CD8-positive, alpha-beta memory T cell (primary cell): ENCODE data around the gene TES. TPM values are rescaled to one million over a fixed set of nuclear protein-coding genes. Genes with fewer than 3 reads are reported as not detected.

Experiments
- CTCF ChIA-PET: fragments of 350-600 bp; sonication (Branson Sonifier 250); formaldehyde crosslinking; loops from one replicate; lab custom pipeline; 2021; ENCODE audit warnings: antibody characterized with exemption; lab: Charles Lee
- POLR2A ChIA-PET: fragments of 350-600 bp; sonication (Branson Sonifier 250); formaldehyde crosslinking; loops from one replicate; lab custom pipeline; 2021; ENCODE audit warnings: antibody characterized with exemption; lab: Charles Lee
- DNase-seq, 5 donors: peaks; one replicate each; pipeline versions ENCODE4 v3.0.0 to v3.0.0-alpha.2; 2020 to 2022; ENCODE audit warnings: mixed read lengths in 1 of 5
- H3K27ac ChIP-seq: one replicate; pipeline ENCODE4 v1.7.0; 2013; ENCODE audit warnings: low read depth, mild to moderate bottlenecking, low read length, moderate library complexity
- H3K27me3 ChIP-seq: 2 replicates; pipeline ENCODE4 v1.7.0; 2013; ENCODE audit warnings: low read length, mild to moderate bottlenecking; ENCODE audit not compliant: insufficient read depth, poor library complexity, severe bottlenecking
- H3K36me3 ChIP-seq: 2 replicates; pipeline ENCODE4 v1.7.0; 2013; ENCODE audit warnings: mild to moderate bottlenecking, low read length, moderate library complexity; ENCODE audit not compliant: insufficient read depth
- H3K4me1 ChIP-seq: 2 replicates; pipeline ENCODE4 v1.7.0; 2013; ENCODE audit warnings: mild to moderate bottlenecking, low read length, moderate library complexity; ENCODE audit not compliant: insufficient read depth
- H3K4me3 ChIP-seq: 2 replicates; pipeline ENCODE4 v1.7.0; 2013; ENCODE audit warnings: mild to moderate bottlenecking, low read length
- H3K9me3 ChIP-seq: 2 replicates; pipeline ENCODE4 v1.7.0; 2013; ENCODE audit warnings: mild to moderate bottlenecking, low read length
- H3K27ac Mint-ChIP-seq, 8 donors: one replicate each; pipeline ENCODE4 v1.8.0; 2020 to 2021; ENCODE audit warnings: mixed read lengths in 8 of 8, mild to moderate bottlenecking in 6 of 8, inconsistent platforms in 3 of 8, moderate library complexity in 3 of 8
- H3K27me3 Mint-ChIP-seq, 2 donors: one replicate each; pipeline ENCODE4 v1.8.0; 2020 to 2021; ENCODE audit warnings: mixed read lengths in 2 of 2, mild to moderate bottlenecking in 1 of 2, moderate library complexity in 1 of 2
- H3K36me3 Mint-ChIP-seq, 3 donors: one replicate each; pipeline ENCODE4 v1.8.0; 2020 to 2021; ENCODE audit warnings: mixed read lengths in 3 of 3, inconsistent platforms in 1 of 3, mild to moderate bottlenecking in 1 of 3
- H3K4me1 Mint-ChIP-seq, 3 donors: one replicate each; pipeline ENCODE4 v1.8.0; 2020 to 2021; ENCODE audit warnings: mixed read lengths in 3 of 3, inconsistent platforms in 1 of 3, mild to moderate bottlenecking in 1 of 3
- H3K4me3 Mint-ChIP-seq, 7 donors: one replicate each; pipeline ENCODE4 v1.8.0; 2020 to 2021; ENCODE audit warnings: mixed read lengths in 7 of 7, mild to moderate bottlenecking in 6 of 7, moderate library complexity in 4 of 7, inconsistent platforms in 2 of 7
- H3K9me3 Mint-ChIP-seq, 5 donors: one replicate each; pipeline ENCODE4 v1.8.0; 2020 to 2022; ENCODE audit warnings: mixed read lengths in 5 of 5, mild to moderate bottlenecking in 3 of 5, moderate library complexity in 2 of 5, inconsistent platforms in 1 of 5
- polyA plus RNA-seq: library from polyadenylated mRNA; unstranded; fragments of 300-500 nt; fragmentation: Illumina TruSeq; gene quantifications from one replicate; pipeline ENCODE4 v1.2.3, GENCODE V29; 2021
- total RNA-seq, 2 experiments: library from RNA; stranded (reverse); gene quantifications; one replicate each; pipeline ENCODE4 v1.2.3, GENCODE V29; 2021

Gene TES
- total and polyA plus RNA-seq, 3 experiments from 2014 or later = 58.4 to 193 (median 59.0) TPM

DNA sequence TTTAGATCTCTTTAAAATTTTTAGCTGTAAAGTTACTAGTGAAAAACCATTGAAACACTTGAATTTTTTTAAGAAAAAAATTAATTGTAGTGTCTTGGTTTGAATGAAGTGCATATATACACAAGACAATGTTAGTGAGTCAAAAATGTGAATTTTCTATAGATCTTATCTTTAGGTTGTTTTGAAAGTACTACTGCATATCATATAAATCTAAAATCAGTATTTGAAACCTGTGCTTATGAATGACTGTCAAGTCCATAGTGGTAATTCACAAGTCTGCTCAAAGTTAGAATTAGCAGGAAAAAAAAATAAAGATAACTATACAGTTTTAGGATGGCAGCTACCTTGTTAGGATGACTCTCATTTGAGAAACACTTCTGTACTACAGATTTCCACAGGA lies 25.0 kb downstream of the TES start:
- Histone ChIP-seq H3K27me3 (no peaks in the 10 kb centered on the region), H3K4me1 (peaks cover 51% of the 10 kb centered on the region), H3K27ac (no peak overlapping the region), H3K9me3 (no peaks in the 10 kb centered on the region), H3K4me3 (no peak overlapping the region), H3K36me3 (peaks cover 4% of the 10 kb centered on the region)
- ChIA-PET CTCF (interaction anchor here (0.7 to 8.2 kb wide), 18 partner anchors 10 to 356 kb away, joined by 3 to 167 read pairs (median 7); partner anchors contain the start of gene TES), POLR2A (interaction anchor here (2.1 to 2.3 kb wide), 2 partner anchors 25 to 55 kb away, joined by 5 to 10 read pairs; partner anchors contain the start of gene TES)
- Mint-ChIP-seq H3K27ac (peak overlapping the region in 4 of 8 donors; percentile 48 to 95 (median 70)), H3K36me3 (peaks cover 0 to 45% (median 11%) of the 10 kb centered on the region in 3 donors), H3K4me3 (peak overlapping the region in 3 of 7 donors; percentile 16 to 57 (median 39)), H3K9me3 (no peaks in the 10 kb centered on the region), H3K4me1 (peaks cover 80 to 90% (median 87%) of the 10 kb centered on the region in 3 donors), H3K27me3 (no peaks in the 10 kb centered on the region)
- no peak for DNase-seq

DNA sequence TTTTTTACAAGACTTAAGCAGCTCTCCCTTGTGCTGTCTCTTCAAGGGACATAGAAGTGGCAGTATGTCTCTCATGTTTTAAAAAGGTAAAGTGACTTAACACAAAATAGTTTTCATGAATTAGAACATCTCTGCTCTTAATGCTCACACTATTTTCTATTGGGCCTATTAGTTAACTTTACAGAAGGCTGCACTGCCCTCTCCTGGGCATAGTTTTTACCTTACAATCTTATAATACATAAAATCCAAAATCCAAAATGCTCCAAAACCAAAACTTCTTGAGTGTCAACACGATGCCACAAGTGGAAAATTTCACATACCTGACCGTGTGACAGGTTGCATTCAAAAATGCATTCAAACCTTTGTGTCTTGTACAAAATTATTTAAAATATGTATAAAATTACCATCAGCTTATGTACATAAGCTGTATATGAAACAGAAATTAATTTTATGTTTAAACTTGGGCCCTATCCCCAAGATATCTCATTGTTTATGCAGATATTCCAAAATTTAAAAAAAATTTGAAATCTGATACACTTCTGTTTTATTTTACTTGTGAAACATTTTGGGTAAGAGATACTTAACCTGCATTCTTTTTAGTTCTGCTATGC lies 25.8 kb downstream of the TES start:
- Mint-ChIP-seq H3K36me3 (peaks cover 0 to 47% (median 11%) of the 10 kb centered on the region in 3 donors), H3K4me1 (peaks cover 80 to 90% (median 87%) of the 10 kb centered on the region in 3 donors), H3K27me3 (no peaks in the 10 kb centered on the region), H3K9me3 (no peaks in the 10 kb centered on the region), H3K27ac (peak overlapping the region in 5 of 8 donors; percentile 0 to 77 (median 25)), H3K4me3 (no peak overlapping the region)
- Histone ChIP-seq H3K36me3 (peaks cover 4% of the 10 kb centered on the region), H3K4me3 (no peak overlapping the region), H3K9me3 (no peaks in the 10 kb centered on the region), H3K27ac (no peak overlapping the region), H3K4me1 (peaks cover 43% of the 10 kb centered on the region), H3K27me3 (no peaks in the 10 kb centered on the region)
- CTCF ChIA-PET = interaction anchor here (0.7 to 8.2 kb wide), 20 partner anchors 11 to 355 kb away, joined by 3 to 167 read pairs (median 6); partner anchors contain the start of gene TES
- peak; percentile 36 to 67 (median 52) for DNase-seq
- POLR2A ChIA-PET = interaction anchor here (2.1 to 2.3 kb wide), 2 partner anchors 25 to 56 kb away, joined by 5 to 10 read pairs; partner anchors contain the start of gene TES

GRCh38 chr7:116239020-116239419 lies 28.7 kb downstream of the TES start:
- Mint-ChIP-seq H3K27ac (peak overlapping the region in 4 of 8 donors; percentile 8 to 93 (median 56)), H3K27me3 (no peaks in the 10 kb centered on the region), H3K4me1 (peaks cover 68 to 84% (median 82%) of the 10 kb centered on the region in 3 donors), H3K4me3 (no peak overlapping the region), H3K36me3 (peaks cover 0 to 66% (median 18%) of the 10 kb centered on the region in 3 donors), H3K9me3 (no peaks in the 10 kb centered on the region)
- Histone ChIP-seq H3K27me3 (no peaks in the 10 kb centered on the region), H3K4me3 (no peak overlapping the region), H3K36me3 (peaks cover 4% of the 10 kb centered on the region), H3K9me3 (no peaks in the 10 kb centered on the region), H3K4me1 (peaks cover 18% of the 10 kb centered on the region), H3K27ac (no peak overlapping the region)
- DNase-seq = no peak
- POLR2A ChIA-PET = no interaction called here
- CTCF ChIA-PET = interaction anchor here (0.7 to 8.2 kb wide), 2 partner anchors 60 to 287 kb away, joined by 3 to 167 read pairs; no protein-coding TSS in a partner anchor

DNA sequence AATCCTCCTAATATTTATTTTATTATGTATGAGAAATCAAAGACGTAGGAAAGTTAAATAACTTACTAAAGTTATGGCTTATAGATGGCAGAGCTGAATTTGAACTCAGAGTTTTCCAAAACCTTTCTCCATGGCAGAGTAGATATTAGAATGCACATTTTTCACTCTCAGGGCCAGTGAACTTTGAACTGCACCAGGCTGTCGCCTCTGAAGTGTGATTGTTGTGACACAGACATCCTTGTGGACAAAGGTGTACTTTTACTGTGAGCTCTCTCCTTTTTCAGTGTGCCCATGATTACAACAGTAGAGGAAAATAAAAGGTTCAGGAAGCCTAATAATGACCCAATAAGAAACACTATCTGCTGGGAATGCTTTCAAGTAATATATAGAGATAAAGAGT lies 29.1 kb downstream of the TES start:
- Histone ChIP-seq H3K9me3 (no peaks in the 10 kb centered on the region), H3K27me3 (no peaks in the 10 kb centered on the region), H3K4me1 (peaks cover 16% of the 10 kb centered on the region), H3K4me3 (no peak overlapping the region), H3K36me3 (peaks cover 4% of the 10 kb centered on the region), H3K27ac (no peak overlapping the region)
- no peak for DNase-seq
- Mint-ChIP-seq H3K4me1 (peaks cover 65 to 83% (median 78%) of the 10 kb centered on the region in 3 donors), H3K27ac (peak overlapping the region in 1 of 8 donors; percentile 51), H3K9me3 (no peaks in the 10 kb centered on the region), H3K27me3 (no peaks in the 10 kb centered on the region), H3K36me3 (peaks cover 0 to 70% (median 19%) of the 10 kb centered on the region in 3 donors), H3K4me3 (no peak overlapping the region)
- CTCF ChIA-PET = interaction anchor here (0.6 to 8.2 kb wide), 5 partner anchors 10 to 287 kb away, joined by 3 to 167 read pairs (median 3); partner anchors contain the start of gene TES
- POLR2A ChIA-PET = no interaction called here

- H3K4me3 ChIP-seq = no peak overlapping the region
- POLR2A ChIA-PET = no interaction called here
Measured at GRCh38 chr7:116240024-116240668, 29.8 kb downstream of the TES start.

GRCh38 chr7:116241291-116241690 lies 31.0 kb downstream of the TES start:
- DNase-seq = no peak
- H3K4me1 Mint-ChIP-seq = peaks cover 59 to 84% (median 73%) of the 10 kb centered on the region in 3 donors
- H3K27me3 ChIP-seq = no peaks in the 10 kb centered on the region
- ChIA-PET CTCF (interaction anchor here (1.2 to 8.2 kb wide), 3 partner anchors 17 to 70 kb away, joined by 3 to 167 read pairs (median 5); no protein-coding TSS in a partner anchor), POLR2A (no interaction called here)
- H3K36me3 ChIP-seq = peaks cover 13% of the 10 kb centered on the region
- H3K27me3 Mint-ChIP-seq = no peaks in the 10 kb centered on the region
- H3K4me3 Mint-ChIP-seq = no peak overlapping the region
- peaks cover 4% of the 10 kb centered on the region for H3K4me1 ChIP-seq
- peak overlapping the region in 5 of 8 donors; percentile 26 to 88 (median 52) for H3K27ac Mint-ChIP-seq
- no peak overlapping the region for H3K27ac ChIP-seq
- no peaks in the 10 kb centered on the region for H3K9me3 ChIP-seq
- no peak overlapping the region for H3K4me3 ChIP-seq
- peaks cover 7 to 78% (median 28%) of the 10 kb centered on the region in 3 donors for H3K36me3 Mint-ChIP-seq
- no peaks in the 10 kb centered on the region for H3K9me3 Mint-ChIP-seq

More at GRCh38 chr7:116240024-116240668, 29.8 kb downstream of the TES start:
- H3K4me3 Mint-ChIP-seq = no peak overlapping the region
- CTCF ChIA-PET = interaction anchor here (0.6 to 8.2 kb wide), 6 partner anchors 10 to 286 kb away, joined by 3 to 167 read pairs (median 3); partner anchors contain the start of gene TES
- no peaks in the 10 kb centered on the region for H3K27me3 Mint-ChIP-seq
- no peak for DNase-seq
- peak overlapping the region in 6 of 8 donors; percentile 5 to 73 (median 29) for H3K27ac Mint-ChIP-seq
- no peak overlapping the region for H3K27ac ChIP-seq
- no peaks in the 10 kb centered on the region for H3K27me3 ChIP-seq
- H3K9me3 Mint-ChIP-seq = no peaks in the 10 kb centered on the region
- H3K36me3 ChIP-seq = peaks cover 8% of the 10 kb centered on the region
- peaks cover 2 to 71% (median 23%) of the 10 kb centered on the region in 3 donors for H3K36me3 Mint-ChIP-seq
- H3K4me1 Mint-ChIP-seq = peaks cover 60 to 84% (median 73%) of the 10 kb centered on the region in 3 donors
- H3K9me3 ChIP-seq = no peaks in the 10 kb centered on the region
- H3K4me1 ChIP-seq = peaks cover 11% of the 10 kb centered on the region

- H3K27me3 Mint-ChIP-seq = no peaks in the 10 kb centered on the region
- DNase-seq = no peak
- peaks cover 62 to 86% (median 75%) of the 10 kb centered on the region in 3 donors for H3K4me1 Mint-ChIP-seq
- H3K27me3 ChIP-seq = no peaks in the 10 kb centered on the region
- peaks cover 13% of the 10 kb centered on the region for H3K36me3 ChIP-seq
- no peaks in the 10 kb centered on the region for H3K9me3 Mint-ChIP-seq
- no peaks in the 10 kb centered on the region for H3K9me3 ChIP-seq
- ChIA-PET CTCF (interaction anchor here (1.2 to 8.2 kb wide), 2 partner anchors 16 to 63 kb away, joined by 3 to 167 read pairs; no protein-coding TSS in a partner anchor), POLR2A (no interaction called here)
- H3K4me1 ChIP-seq = peaks cover 4% of the 10 kb centered on the region
- peak overlapping the region in 1 of 8 donors; percentile 52 for H3K27ac Mint-ChIP-seq
- no peak overlapping the region for H3K27ac ChIP-seq
- no peak overlapping the region for H3K4me3 ChIP-seq
- H3K4me3 Mint-ChIP-seq = no peak overlapping the region
- H3K36me3 Mint-ChIP-seq = peaks cover 7 to 78% (median 32%) of the 10 kb centered on the region in 3 donors
Measured at GRCh38 chr7:116242178-116242577, 31.8 kb downstream of the TES start.
